ENCODE measurements around the gene KIF1A. TPM values are rescaled to one million over a fixed set of nuclear protein-coding genes. Genes with fewer than 3 reads are reported as not detected.
A peak's percentile ranks its signal among the peaks of the same experiment; 100 is the strongest.

The KIF1A gene
- total and polyA plus RNA-seq, 2 of the 13 experiments (the other 11 are each of a cell fraction or from before 2014, with no cell fraction given): 0.01 TPM; not detected in 1

GRCh38 chr2:240750409-240750808 is 69.6 kb downstream of the KIF1A start:
- ATAC-seq (peak; percentile 21), DNase-seq (ENCODE audit: low spot score) (no peak), FAIRE-seq (no peak)
- peak; percentile 9; the same call in 1 of the 2 replicates for TF ChIP-seq ZNF768 (CRISPR knock-in tag; IDR thresholded peaks at IDR 0.05)
- TF ChIP-seq ZNF160 (CRISPR knock-in tag; IDR thresholded peaks at IDR 0.05): no peak
- Histone ChIP-seq H3K27me3 (ENCODE audit: control insufficient read depth in 1 of 2, insufficient read depth in 2 of 2, low read length in 2 of 2) (peaks cover 40 to 91% of the 10 kb centered on the region in 2 experiments), H3K9me3 (ENCODE audit: low read length) (no peaks in the 10 kb centered on the region), H3K4me2 (ENCODE audit: low read depth, low read length) (no peak overlapping the region), H2AFZ (ENCODE audit: low read length) (no peak overlapping the region), H3K4me1 (ENCODE audit: insufficient read depth, low read length) (no peaks in the 10 kb centered on the region), H3K27ac (ENCODE audit: extremely low read length, insufficient read depth, low read length) (no peak overlapping the region), H4K20me1 (ENCODE audit: insufficient read depth, low read length) (no peaks in the 10 kb centered on the region), H3K79me2 (ENCODE audit: insufficient read depth, low read length) (no peaks in the 10 kb centered on the region), H3K9ac (ENCODE audit: insufficient read depth, low read depth, low read length) (no peak overlapping the region), H3K4me3 (replicated peaks in 1 of 3; ENCODE audit: insufficient read depth in 1 of 3, low read depth in 2 of 3, low read length in 3 of 3) (no peak overlapping the region), H3K36me3 (replicated peaks in 1 of 2; ENCODE audit: control insufficient read depth in 1 of 2, insufficient read depth in 2 of 2, low read length in 2 of 2) (no peaks in the 10 kb centered on the region)
- POLR2A ChIA-PET: no interaction called here
- WGBS (ENCODE audit: low lambda C conversion rate): 25% methylated on average over 22 of the region's 22 CpGs
- CTCF ChIA-PET (ENCODE audit: low intra/inter-chr PET ratio, low total read pairs): no interaction called here
- intact Hi-C loops (cut with micrococcal nuclease; ENCODE audit: unreplicated experiment) (no loop called here), in situ Hi-C loops (cut with HindIII; ENCODE audit: extremely low pct_ligation_motif_present, low pct_unique_long_range_greater_than_20kb) (no loop called here)
- BruUV-seq (replicated peaks): no TSS peak

- FAIRE-seq: no peak
- Histone ChIP-seq H3K27me3 (ENCODE audit: control insufficient read depth in 1 of 2, insufficient read depth in 2 of 2, low read length in 2 of 2) (peaks cover 46 to 91% of the 10 kb centered on the region in 2 experiments), H3K4me2 (ENCODE audit: low read depth, low read length) (no peak overlapping the region), H4K20me1 (ENCODE audit: insufficient read depth, low read length) (no peaks in the 10 kb centered on the region), H3K4me1 (ENCODE audit: insufficient read depth, low read length) (no peaks in the 10 kb centered on the region), H3K4me3 (replicated peaks in 1 of 3; ENCODE audit: insufficient read depth in 1 of 3, low read depth in 2 of 3, low read length in 3 of 3) (no peak overlapping the region), H2AFZ (ENCODE audit: low read length) (no peak overlapping the region), H3K79me2 (ENCODE audit: insufficient read depth, low read length) (no peaks in the 10 kb centered on the region), H3K36me3 (replicated peaks in 1 of 2; ENCODE audit: control insufficient read depth in 1 of 2, insufficient read depth in 2 of 2, low read length in 2 of 2) (no peaks in the 10 kb centered on the region), H3K9ac (ENCODE audit: insufficient read depth, low read depth, low read length) (no peak overlapping the region), H3K27ac (ENCODE audit: extremely low read length, insufficient read depth, low read length) (no peak overlapping the region), H3K9me3 (ENCODE audit: low read length) (no peaks in the 10 kb centered on the region)
- ChIA-PET CTCF (ENCODE audit: low intra/inter-chr PET ratio, low total read pairs) (no interaction called here), POLR2A (no interaction called here)
- no TSS peak for BruUV-seq (replicated peaks)
- DNase-seq (ENCODE audit: low spot score): no peak
- in situ Hi-C loops (cut with HindIII; ENCODE audit: extremely low pct_ligation_motif_present, low pct_unique_long_range_greater_than_20kb) (no loop called here), intact Hi-C loops (cut with micrococcal nuclease; ENCODE audit: unreplicated experiment) (no loop called here)
- 28% methylated on average over 5 of the region's 7 CpGs for WGBS (ENCODE audit: low lambda C conversion rate)
- no peak for ATAC-seq
- no peak for TF ChIP-seq SPEN (CRISPR knock-in tag; IDR thresholded peaks at IDR 0.05; ENCODE audit: low read depth)
- TF ChIP-seq NFIB (CRISPR knock-in tag; IDR thresholded peaks at IDR 0.05; ENCODE audit: borderline replicate concordance): no peak
- no peak for TF ChIP-seq FOXM1 (CRISPR knock-in tag; IDR thresholded peaks at IDR 0.05)
- no peak for TF ChIP-seq ETS1 (CRISPR knock-in tag; IDR thresholded peaks at IDR 0.05)
- no peak for TF ChIP-seq THAP9 (CRISPR knock-in tag; IDR thresholded peaks at IDR 0.05; ENCODE audit: borderline replicate concordance)
- no peak for TF ChIP-seq HINFP (CRISPR knock-in tag; IDR thresholded peaks at IDR 0.05; ENCODE audit: low read depth)
- TF ChIP-seq IRF2 (CRISPR knock-in tag; IDR thresholded peaks at IDR 0.05): no peak
- TF ChIP-seq AGO2 (optimal IDR thresholded peaks at IDR 0.05; ENCODE audit: low read depth, low read length): no peak
- no peak for TF ChIP-seq MTF2 (CRISPR knock-in tag; IDR thresholded peaks at IDR 0.05; ENCODE audit: borderline replicate concordance)
- TF ChIP-seq RFX3 (CRISPR knock-in tag; IDR thresholded peaks at IDR 0.05): no peak
- no peak for TF ChIP-seq REPIN1 (CRISPR knock-in tag; IDR thresholded peaks at IDR 0.05; ENCODE audit: borderline replicate concordance, low read depth)
- no peak for TF ChIP-seq TBX3 (IDR thresholded peaks at IDR 0.05; ENCODE audit: borderline replicate concordance)
- no peak for TF ChIP-seq TARDBP (CRISPR knock-in tag; IDR thresholded peaks at IDR 0.05)
Observed at GRCh38 chr2:240749516-240749915, 70.5 kb downstream of the KIF1A start.
